SKM-1 (cell line): ENCODE data around the gene UGGT2.
"Not testable (repeated sequence)": the region's sequence is repeated elsewhere in the genome, so short reads cannot be mapped to it uniquely, and the experiment has no call there.

ENCODE experiments used
- DNase-seq: peaks from one replicate; lab custom pipeline; 2025; ENCODE audit not compliant: unreplicated experiment; lab: John Stamatoyannopoulos, UW

The UGGT2 gene

GRCh38 chr13:95972651-95973050 lies 80.5 kb downstream of the UGGT2 start:
- not testable (repeated sequence) for DNase-seq

DNA sequence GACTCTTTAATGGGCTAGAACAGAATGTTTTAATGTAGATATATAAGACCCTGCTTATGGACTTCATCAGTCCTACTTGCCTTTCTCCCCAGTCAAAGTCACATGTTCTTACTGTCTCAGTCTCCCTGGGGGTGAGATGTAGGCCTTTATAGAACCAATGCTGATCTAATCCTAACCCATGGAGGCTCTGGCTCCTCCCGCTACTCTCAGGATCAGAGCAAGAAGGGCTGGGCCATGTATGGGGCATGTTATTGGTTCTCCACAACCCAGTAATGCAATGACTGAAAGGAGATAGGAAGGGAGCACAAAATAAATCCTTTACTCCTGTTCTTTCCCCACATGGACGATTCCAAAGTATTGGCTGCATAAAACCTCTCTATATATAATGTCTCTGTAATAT lies 82.3 kb downstream of the UGGT2 start:
- no peak for DNase-seq

DNA sequence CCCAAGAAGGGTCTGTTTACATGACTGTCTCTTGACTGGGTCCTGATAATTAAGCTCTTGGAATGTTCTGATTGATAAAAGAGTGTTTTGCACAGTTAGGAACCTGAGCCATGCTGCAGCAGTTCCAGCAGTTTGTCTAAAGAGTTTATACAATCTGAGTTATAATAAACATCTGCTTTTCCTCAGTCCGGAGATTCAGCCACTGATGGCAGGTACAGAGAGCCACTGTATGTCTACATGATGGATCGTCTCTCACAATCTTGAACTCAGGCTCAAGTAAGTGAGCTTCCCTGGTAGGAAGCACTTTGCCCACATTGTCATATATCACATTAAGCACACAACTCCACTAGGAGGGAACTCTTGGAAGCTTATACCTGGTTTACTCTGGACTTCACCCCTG lies 84.3 kb downstream of the UGGT2 start:
- DNase-seq, result no peak

- DNase-seq, result no peak
Measured at GRCh38 chr13:95957331-95957730, 95.9 kb downstream of the UGGT2 start.

DNA sequence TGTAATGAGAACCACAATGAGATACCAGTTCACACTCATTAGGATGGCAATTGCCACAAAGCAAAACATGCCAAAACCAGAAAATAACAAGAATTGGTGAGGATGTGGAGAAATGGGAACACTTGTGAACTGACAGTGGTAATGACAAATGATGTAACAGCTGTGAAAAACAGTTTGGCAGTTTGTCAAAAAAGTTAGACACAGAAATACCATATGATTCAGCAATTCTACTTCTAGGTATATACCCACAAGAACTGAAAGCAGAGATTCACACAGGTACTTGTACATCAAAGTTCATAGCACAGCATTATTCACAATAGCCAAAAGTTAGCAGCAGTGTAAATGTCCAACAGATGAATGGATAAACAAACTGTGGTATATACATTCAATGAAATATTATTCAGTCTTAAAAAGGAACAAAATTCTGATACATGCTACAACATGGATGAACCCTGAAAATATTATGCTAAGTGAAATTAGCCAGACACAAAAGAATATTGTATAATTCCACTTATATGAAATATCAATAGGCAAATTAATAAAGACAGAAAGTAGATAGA lies 96.5 kb downstream of the UGGT2 start:
- no peak for DNase-seq

DNA sequence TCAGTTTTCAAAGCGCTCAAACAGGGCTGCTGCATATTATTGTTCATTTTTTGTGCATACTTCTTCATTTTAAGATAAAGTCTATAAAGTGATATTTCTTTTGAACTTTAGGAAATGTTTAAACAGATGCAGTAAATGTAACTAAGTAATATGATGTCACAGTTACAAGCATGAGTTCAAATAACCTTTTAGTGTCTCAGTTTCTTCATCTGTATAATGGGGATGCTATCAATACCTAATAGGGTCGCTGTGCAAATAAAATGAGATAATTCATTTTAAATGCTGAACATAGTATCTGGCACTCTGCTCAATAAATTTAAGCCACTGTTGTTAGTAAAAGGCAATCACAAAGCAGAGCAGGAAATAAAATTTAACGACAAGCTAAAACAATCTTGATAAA lies 97.5 kb downstream of the UGGT2 start:
- no peak for DNase-seq

DNA sequence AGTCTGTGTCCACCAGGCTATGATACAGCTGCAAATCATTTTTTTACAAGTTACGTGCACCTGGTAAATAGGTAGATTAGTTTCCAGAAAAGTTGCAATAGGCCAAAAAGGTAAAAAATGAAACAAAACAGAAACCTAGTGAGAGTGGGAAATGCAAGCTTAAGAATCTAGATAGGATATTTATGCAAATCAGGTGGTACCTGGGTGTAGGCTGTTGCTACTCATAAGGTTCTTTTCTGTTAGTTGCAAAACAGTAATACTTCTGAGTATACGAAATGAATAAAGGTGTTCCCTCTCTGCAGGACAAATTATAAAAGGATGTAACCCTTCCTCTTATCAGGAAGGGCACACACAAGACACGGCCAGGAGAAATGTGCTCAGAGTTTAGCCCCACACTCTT lies 97.9 kb downstream of the UGGT2 start:
- DNase-seq, result no peak

- no peak for DNase-seq
Measured at GRCh38 chr13:95954266-95954665, 98.9 kb downstream of the UGGT2 start.

DNA sequence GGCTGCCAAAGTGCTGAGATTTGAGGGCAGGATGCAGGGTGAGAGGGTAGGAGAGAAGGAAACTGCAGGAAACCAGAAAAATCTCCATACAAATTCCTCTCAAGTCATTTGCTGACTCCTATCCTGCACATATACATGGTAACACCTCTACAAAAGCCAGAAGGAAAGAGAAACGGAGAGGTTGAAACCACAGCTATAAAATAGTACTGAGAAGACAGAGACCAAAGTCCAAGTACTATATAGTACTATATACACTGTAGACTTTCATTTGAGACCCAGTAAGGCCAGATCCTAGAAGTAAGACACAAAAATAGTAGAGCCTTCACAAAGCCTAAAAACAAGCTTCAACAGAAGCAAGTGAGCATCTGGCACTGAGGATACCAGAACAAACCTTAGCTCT lies 103.1 kb downstream of the UGGT2 start:
- no peak for DNase-seq

DNA sequence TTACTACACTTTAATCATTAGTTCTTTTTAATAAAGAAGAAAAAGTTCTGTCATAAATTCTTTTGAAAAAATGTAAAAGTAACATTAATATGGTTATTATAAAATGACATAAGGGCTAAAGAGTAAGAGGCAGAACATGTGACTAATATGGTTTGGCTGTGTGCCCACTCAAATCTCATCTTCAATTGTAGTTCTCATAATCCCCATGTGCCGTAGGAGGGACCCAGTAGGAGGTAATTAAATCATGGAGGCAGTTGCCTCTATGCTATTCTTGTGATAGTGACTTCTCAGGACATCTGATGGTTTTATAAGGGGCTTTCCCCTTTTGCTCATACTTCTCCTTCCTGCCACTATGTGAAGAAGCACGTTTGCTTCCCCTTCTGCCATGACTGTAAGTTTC lies 104.5 kb downstream of the UGGT2 start:
- DNase-seq, result no peak

DNA sequence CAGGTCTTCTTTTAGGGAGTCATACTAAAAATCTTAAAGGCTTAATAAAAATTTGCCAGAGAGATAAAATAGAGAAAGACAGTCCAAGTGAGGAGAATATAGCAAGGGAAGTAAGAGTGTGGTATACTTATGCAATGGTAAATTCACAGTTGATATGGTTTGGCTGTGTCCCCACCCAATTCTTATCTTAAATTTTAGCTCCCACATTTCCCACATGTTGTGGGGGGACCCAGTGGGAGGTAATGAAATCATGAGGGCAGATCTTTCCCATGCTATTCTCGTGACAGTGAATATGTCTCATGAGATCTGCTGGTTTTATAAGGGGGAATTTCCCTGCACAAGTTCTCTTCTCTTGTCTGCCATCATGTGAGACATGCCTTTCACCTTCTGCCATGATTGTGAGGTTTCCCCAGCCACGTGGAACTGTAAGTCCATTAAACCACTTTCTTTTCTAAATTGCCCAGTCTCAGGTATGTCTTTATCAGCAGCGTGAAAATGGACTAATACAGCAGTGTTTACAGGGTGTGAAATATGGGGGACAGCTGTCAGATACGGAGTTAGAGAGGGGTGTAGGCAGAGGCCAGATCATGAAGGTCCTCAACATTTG lies 115.4 kb downstream of the UGGT2 start:
- DNase-seq, result no peak

DNA sequence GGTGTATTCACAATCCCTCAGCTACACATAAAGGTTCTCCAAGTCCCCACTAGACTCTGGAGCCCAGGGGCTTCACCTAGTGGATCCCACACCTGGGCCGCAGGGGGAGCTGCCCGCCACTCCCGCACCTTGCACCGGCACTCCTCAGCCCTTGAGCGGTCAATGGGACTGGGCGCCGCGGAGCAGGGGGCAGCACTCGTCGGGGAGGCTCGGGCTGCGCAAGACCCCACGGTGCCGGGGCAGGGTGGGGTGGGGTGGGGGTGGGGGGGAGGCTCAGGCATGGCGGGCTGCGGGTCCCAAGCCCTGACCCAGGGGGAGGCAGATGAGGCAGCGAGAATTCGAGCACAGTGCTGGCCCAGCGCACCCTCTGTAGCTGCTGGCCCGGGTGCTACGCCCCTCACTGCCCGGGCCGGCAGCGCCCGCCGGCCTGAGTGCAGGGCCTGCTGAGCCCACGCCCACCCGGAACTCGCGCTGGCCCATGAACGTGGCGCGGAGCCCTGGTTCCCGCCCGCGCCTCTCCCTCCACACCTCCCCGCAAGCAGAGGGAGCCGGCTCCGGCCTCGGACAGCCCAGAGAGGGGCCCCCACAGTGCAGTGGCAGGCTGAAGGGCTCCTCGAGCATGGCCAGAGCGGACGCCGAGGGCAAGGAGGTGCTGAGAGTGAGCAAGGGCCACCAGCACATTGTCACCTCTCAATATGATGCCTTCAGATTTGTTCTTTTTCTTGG lies 121.7 kb downstream of the UGGT2 start:
- DNase-seq, result no peak

- DNase-seq, result no peak
Measured at GRCh38 chr13:95929430-95929829, 123.8 kb downstream of the UGGT2 start.

DNA sequence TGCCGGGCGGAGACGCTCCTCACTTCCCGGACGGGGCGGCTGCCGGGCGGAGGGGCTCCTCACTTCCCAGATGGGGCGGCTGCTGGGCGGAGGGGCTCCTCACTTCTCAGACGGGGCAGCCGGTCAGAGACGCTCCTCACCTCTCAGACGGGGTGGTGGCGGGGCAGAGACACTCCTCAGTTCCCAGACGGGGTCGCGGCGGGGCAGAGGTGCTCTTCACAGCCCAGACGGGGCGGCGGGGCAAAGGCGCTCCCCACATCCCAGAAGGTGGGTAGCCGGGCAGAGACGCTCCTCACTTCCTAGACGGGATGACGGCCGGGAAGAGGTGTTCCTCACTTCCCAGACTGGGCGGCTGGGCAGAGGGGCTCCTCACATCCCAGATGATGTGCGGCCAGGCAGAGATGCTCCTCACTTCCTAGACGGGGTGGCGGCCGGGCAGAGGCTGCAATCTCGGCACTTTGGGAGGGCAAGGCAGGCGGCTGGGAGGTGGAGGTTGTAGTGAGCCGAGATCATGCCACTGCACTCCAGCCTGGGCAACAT lies 124.8 kb downstream of the UGGT2 start:
- DNase-seq, result not testable (repeated sequence)

GRCh38 chr13:95926231-95926630 lies 127.0 kb downstream of the UGGT2 start:
- no peak for DNase-seq

GRCh38 chr13:95924389-95924994 lies 128.7 kb downstream of the UGGT2 start:
- peak; percentile 63 for DNase-seq

DNA sequence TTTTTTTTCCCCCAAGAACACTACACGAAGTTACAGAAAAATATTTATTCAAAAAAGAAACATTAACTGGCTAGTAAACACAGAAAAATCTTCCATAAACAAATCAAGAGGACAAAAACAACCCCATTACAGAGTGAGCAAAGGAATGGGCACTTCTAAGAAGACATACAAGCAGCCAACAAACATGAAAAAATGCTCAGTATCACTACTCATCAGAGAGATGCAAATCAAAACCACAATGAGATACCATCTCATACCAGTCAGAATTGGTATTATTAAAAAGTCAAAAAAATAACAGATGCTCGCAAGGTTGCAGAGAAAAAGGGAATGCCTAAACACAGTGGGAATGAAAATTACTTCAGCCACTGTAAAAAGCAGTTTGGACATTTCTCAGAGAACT lies 131.7 kb downstream of the UGGT2 start:
- DNase-seq, result no peak

GRCh38 chr13:95920485-95920884 lies 132.7 kb downstream of the UGGT2 start:
- DNase-seq, result no peak

GRCh38 chr13:95918860-95919259 lies 134.3 kb downstream of the UGGT2 start:
- DNase-seq, result no peak

- no peak for DNase-seq
Measured at GRCh38 chr13:95914991-95915501, 138.2 kb downstream of the UGGT2 start.

DNA sequence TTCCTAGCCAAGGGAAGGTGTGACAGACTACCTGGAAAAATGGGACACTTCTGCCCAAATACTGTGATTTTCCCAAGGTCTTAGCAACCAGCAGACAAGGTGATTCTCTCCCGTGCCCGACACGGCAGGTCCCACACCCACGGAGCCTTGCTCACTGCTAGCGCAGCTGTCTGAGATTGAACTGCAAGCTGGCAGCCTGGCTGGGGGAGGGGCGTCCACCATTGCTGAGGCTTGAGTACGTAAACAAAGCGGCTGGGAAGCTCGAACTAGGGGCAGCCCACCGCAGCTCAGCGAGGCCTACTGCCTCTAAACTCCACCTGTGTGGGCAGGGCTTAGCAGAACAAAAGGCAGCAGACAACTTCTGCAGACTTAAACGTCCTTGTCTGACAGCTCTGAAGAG lies 146.2 kb downstream of the UGGT2 start:
- DNase-seq, result no peak

- DNase-seq, result no peak
Measured at GRCh38 chr13:95903569-95903968, 149.6 kb downstream of the UGGT2 start.
